ENCODE measurements around the gene LRRC30.

DNA sequence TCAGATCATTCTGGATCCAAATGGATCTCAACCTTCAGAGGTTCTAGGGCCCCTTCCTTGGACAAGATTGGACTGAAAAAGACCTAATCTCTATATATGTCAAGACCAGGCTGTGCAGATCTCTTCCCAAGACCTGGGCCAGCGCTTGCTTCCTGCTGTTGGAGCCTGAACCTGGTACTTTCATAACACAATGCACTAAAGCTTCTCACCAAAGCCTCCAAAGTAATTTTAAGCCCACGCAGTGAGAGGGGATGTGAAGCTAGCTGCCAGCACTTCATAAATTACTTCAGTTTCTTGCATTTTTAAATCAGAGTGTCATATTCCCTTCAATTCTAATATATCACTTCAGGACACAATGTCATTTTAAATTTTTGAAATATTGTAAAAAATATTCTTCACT is 50.7 kb downstream of the LRRC30 start:
- TF ChIP-seq, protein P1, sequence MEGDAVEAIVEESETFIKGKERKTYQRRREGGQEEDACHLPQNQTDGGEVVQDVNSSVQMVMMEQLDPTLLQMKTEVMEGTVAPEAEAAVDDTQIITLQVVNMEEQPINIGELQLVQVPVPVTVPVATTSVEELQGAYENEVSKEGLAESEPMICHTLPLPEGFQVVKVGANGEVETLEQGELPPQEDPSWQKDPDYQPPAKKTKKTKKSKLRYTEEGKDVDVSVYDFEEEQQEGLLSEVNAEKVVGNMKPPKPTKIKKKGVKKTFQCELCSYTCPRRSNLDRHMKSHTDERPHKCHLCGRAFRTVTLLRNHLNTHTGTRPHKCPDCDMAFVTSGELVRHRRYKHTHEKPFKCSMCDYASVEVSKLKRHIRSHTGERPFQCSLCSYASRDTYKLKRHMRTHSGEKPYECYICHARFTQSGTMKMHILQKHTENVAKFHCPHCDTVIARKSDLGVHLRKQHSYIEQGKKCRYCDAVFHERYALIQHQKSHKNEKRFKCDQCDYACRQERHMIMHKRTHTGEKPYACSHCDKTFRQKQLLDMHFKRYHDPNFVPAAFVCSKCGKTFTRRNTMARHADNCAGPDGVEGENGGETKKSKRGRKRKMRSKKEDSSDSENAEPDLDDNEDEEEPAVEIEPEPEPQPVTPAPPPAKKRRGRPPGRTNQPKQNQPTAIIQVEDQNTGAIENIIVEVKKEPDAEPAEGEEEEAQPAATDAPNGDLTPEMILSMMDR (conservative IDR thresholded peaks at IDR 0.05 in 1 of 2, IDR thresholded peaks at IDR 0.05 in 1 of 2; ENCODE audit: extremely low read depth in 1 of 2, insufficient read depth in 1 of 2, low read depth in 1 of 2, low read length in 2 of 2) = no peak
- no peak for TF ChIP-seq EZH2 (IDR thresholded peaks at IDR 0.05; ENCODE audit: borderline replicate concordance, low read length)
